HG02642 (cell line): Measurements from ENCODE around the gene NUP50.
"Not testable (repeated sequence)": the region's sequence is repeated elsewhere in the genome, so short reads cannot be mapped to it uniquely, and the experiment has no call there.

ENCODE experiments used
- ATAC-seq: cut with Tn5 transposase; IDR thresholded peaks from one replicate; pipeline ENCODE4 v1.9.1; 2021; ENCODE audit warnings: mild to moderate bottlenecking; ENCODE audit not compliant: unreplicated experiment, poor library complexity

NUP50 gene

GRCh38 chr22:45159652-45160462 is 3.9 kb upstream of the NUP50 start:
- ATAC-seq, result no peak

GRCh38 chr22:45162531-45162930 is 1.2 kb upstream of the NUP50 start:
- no peak for ATAC-seq

GRCh38 chr22:45163099-45163450 is 650 bp upstream of the NUP50 start:
- no peak for ATAC-seq

DNA sequence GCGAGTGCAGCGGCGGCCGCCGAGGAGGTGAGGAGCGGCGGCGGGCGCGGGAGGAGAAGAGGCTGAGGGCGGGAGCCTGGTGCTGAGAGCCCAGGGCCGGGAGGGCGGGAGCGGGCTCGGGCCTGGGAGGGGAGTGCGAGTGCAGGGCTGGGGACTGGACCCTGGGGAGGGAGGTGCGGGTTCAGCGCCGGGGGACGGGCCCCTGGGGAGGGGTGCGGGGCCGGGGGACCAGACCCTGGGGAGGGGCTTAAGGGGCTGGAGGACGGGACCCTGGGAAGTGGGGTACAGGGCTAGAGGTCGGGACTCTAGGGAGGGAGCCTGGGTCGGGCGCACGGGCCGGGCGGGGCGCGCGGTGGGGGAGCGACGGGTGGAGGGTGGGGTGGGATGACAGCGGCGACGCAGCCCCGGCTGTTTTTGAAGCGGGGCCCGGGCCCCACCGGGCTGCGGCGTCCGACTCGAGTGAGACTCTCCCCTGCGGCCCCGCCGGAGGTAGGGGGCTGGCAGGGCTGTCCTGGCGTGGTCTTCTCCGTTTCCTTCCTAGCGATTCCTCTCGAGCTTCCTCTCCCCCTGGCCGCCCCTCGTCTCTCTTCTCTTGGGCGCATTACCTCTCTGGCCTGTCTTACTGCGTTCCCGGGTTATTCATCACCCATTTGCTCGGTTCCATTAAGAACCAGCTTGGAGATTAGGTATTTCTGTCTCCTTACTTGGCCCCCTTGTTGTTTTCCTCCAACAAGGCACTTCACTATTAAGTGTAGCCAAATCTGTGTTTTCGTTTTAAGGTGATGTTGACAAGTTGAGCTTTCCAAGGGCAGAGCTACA is 754 bp downstream of the NUP50 start:
- peak; percentile 36 for ATAC-seq

DNA sequence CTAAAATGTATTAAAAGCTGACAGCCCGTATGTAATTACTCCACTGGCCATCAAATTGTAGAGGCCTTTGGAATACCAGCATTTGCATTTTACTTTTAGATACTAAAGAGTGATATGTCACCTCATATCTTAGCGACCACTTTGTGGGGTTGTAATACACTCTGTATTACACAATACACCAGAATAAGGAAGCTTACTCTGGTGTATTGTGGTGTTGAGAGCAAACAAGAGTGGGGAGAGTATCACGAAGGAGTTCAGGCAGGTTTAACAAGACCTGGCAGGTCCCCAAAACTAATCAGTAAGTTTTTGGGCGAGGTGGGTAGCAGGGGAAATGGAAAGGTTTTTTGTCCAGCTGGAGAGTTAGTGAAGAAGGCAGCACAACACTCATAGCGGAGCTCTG is 3.2 kb downstream of the NUP50 start:
- no peak for ATAC-seq

GRCh38 chr22:45169591-45170466 is 6.1 kb downstream of the NUP50 start:
- no peak for ATAC-seq

GRCh38 chr22:45171830-45172229 is 8.1 kb downstream of the NUP50 start:
- no peak for ATAC-seq

- ATAC-seq, result no peak
Observed at GRCh38 chr22:45172881-45173585, 9.3 kb downstream of the NUP50 start.

DNA sequence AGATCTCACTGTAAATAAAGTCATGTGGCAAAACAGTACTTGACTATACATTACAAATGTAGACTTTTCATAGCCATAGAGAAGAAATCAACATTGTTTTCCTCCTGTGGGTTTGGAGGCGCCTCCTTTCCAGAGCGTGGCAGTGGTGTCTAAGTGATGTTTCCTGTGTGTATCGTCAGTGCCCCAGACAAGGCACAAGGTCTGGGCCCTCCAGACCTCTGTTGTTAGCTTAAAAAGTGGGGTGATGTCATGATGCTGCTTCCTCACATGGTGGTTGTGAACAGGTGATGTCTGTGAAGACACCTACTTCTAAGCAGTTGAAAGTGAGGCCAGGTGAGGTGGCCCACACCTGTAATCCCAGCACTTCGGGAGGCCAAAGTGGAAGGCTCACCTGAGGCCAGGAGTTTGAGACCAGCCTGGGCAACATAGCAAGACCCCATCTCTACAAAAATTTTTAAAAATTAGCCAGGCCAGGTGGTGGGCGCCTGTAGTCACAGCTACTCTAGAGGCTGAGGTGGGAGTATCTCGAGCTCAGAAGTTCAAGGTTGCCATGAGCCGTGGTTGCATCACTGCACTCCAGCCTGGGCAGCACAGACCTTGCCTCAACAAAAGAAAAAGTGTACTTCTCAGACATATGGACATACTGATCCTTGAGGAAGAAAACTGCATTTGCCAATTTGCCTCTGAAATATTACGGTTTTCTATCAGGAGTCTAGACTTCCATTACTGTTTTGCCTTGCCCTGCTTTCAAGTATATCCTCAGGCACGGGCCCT is 15.7 kb downstream of the NUP50 start:
- no peak for ATAC-seq

- no peak for ATAC-seq
Observed at GRCh38 chr22:45180146-45180679, 16.5 kb downstream of the NUP50 start.

- no peak for ATAC-seq
Observed at GRCh38 chr22:45181240-45181639, 17.5 kb downstream of the NUP50 start.

DNA sequence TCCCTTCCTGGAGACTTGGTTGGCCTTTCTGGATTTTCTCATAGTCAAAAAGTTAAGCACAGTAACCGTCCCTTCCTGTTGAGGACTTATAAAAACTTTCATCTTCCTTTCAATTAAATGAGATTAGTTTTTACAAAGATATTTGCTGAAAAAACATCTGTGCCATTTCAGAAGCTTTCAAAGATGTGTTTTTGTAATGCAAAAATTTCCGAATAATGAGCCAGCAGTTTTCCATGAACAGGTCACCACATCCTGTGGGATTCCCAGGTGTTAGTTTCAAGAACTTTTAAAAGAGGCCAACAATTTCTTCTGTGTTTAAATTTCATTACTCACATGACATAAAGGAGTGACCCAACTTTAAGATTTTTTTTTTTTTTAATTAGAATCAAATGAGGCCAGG is 18.0 kb downstream of the NUP50 start:
- ATAC-seq, result no peak

DNA sequence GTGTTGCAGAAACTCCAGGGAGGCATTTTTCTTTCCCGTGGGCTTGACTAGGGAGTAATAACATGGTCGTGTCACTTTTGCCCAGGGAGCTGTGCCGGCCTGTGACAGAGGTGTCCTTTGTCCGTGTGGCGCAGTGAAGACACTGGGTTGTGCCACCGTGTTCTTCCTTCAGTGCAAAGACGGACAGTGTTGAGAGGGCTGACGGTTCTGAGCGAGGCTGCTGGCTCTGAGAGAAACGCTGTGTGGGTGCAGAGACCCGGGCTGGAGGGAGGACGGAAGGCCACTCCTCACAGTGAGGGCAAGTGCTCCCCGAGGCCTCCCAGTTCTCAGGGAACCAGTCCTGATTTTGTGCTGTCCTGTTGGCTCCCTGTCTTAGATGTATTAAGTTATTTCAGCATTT is 20.2 kb downstream of the NUP50 start:
- ATAC-seq, result no peak

- ATAC-seq, result no peak
Observed at GRCh38 chr22:45185718-45186514, 22.2 kb downstream of the NUP50 start.

DNA sequence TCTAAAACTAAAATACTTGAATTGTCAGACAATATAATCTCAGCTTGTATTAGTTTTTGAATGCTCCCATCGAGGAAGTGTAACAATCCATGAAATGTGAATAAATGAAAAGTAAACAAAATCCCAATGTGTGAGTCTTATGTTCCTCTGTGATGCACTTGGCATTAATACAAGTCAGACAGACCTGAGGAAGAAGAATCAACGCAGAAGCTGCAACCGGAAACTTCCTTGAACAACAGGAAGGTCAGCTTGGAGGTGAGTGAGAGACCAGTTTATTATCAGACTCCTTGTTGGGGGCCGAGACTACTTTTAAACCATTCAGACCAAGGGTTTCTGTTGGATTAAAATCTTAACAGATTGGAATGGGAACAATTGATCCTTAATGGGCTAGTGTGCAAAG is 24.2 kb downstream of the NUP50 start:
- no peak for ATAC-seq

- ATAC-seq, result no peak
Observed at GRCh38 chr22:45188779-45189178, 25.1 kb downstream of the NUP50 start.

- no peak for ATAC-seq
Observed at GRCh38 chr22:45190202-45190872, 26.6 kb downstream of the NUP50 start.

DNA sequence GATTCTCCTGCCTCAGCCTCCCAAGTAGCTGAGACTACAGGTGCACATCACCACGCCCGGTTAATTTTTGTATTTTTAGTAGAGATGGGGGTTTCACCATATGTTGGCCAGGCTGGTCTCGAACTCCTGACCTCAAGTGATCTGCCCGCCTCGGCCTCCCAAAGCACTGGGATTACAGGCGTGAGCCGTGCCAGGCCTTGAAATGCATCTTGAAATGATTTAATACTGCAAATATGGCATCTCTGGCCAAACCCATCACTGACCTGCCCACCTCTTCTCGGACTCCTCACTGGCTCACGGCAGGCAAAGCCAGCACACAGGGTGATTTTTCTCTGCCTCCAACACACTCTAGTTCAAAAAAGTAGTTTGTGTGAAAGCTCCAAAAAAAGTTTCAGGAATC is 28.0 kb downstream of the NUP50 start:
- ATAC-seq, result not testable (repeated sequence)
